Hepatocyte (in vitro differentiated cells): ENCODE results near the gene CLEC18C.
"Not testable (repeated sequence)": the region's sequence is repeated elsewhere in the genome, so short reads cannot be mapped to it uniquely, and the experiment has no call there.

ENCODE experiments used
- EZH2 ChIP-seq: fragments of 200-600 bp; sonication (generic); IDR thresholded peaks from 2 replicates; pipeline ENCODE4 v1.6.1; 2016; ENCODE audit warnings: antibody characterized with exemption, mild to moderate bottlenecking, borderline replicate concordance
- EZH2phosphoT487 ChIP-seq: fragments of 200-600 bp; sonication (generic); IDR thresholded peaks from one replicate; pipeline ENCODE4 v1.6.1; 2018; ENCODE audit warnings: antibody characterized with exemption, mild to moderate bottlenecking, low read depth, moderate library complexity; ENCODE audit not compliant: unreplicated experiment, severe bottlenecking
- TF ChIP-seq, protein P1 (sequence below): fragments of 200-600 bp; sonication (generic); IDR thresholded peaks from 2 replicates; pipeline ENCODE4 v1.5.1; 2016; ENCODE audit warnings: antibody characterized with exemption, mild to moderate bottlenecking; ENCODE audit not compliant: poor library complexity

DNA sequence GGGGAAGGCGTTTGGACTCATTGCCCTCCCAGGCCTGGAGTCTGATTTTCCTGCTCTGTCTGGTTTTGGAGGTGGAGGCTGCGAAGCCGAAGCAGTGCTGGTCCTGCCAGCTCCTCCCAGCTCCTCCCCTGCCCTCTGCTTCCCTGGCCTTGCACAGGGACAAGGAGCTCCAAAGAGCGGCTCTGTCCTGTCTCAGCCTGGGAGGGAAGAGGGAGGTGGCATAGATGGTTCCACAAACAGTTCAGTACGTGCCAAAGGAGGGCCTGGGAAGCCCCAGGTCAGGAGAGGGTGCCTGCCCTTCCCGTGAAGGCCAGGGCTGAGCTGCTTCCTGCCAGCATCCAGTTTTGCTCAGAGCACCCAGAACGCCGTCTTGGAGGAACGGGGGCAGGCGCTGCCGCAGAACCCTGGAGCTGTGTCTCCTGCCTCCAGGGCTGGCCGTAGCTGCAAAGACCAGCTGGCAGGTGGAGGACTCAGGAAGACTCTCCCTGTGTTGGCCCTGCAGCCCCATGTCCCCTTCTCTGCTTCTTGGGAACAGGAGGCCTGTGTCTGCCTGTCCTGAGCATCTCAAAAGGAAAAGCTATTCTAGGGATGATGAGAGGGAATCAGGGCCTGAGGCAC, 23.2 kb downstream of the CLEC18C start:
- TF ChIP-seq EZH2phosphoT487, EZH2: not testable (repeated sequence)
- TF ChIP-seq, protein P1, sequence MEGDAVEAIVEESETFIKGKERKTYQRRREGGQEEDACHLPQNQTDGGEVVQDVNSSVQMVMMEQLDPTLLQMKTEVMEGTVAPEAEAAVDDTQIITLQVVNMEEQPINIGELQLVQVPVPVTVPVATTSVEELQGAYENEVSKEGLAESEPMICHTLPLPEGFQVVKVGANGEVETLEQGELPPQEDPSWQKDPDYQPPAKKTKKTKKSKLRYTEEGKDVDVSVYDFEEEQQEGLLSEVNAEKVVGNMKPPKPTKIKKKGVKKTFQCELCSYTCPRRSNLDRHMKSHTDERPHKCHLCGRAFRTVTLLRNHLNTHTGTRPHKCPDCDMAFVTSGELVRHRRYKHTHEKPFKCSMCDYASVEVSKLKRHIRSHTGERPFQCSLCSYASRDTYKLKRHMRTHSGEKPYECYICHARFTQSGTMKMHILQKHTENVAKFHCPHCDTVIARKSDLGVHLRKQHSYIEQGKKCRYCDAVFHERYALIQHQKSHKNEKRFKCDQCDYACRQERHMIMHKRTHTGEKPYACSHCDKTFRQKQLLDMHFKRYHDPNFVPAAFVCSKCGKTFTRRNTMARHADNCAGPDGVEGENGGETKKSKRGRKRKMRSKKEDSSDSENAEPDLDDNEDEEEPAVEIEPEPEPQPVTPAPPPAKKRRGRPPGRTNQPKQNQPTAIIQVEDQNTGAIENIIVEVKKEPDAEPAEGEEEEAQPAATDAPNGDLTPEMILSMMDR: not testable (repeated sequence)
